CD14-positive monocyte (primary cell): ENCODE results near the gene RECK. TPM values are rescaled to one million over a fixed set of nuclear protein-coding genes. Genes with fewer than 3 reads are reported as not detected.
"Not testable (repeated sequence)": the region's sequence is repeated elsewhere in the genome, so short reads cannot be mapped to it uniquely, and the experiment has no call there.

ENCODE experiments used
- DNase-seq, 3 donors: peaks; one replicate each; pipeline ENCODE4 v3.0.0-alpha.2; 2011 to 2022
- H2AFZ ChIP-seq: 2 replicates; pipeline ENCODE4 v1.6.0; 2012; ENCODE audit warnings: mild to moderate bottlenecking, low read depth, low read length, inconsistent platforms; ENCODE audit not compliant: insufficient read depth, poor library complexity, severe bottlenecking
- H3K27ac ChIP-seq, 2 donors: 1 replicate in 1 of 2; 2 replicates in 1 of 2; pipeline ENCODE4 v1.5.1; 2012 to 2013; ENCODE audit warnings: low read length in 2 of 2, control low read depth in 1 of 2, inconsistent platforms in 1 of 2, low read depth in 1 of 2, mild to moderate bottlenecking in 1 of 2
- H3K27me3 ChIP-seq, 2 donors: one replicate each; pipeline versions ENCODE4 v1.6.0 to v1.6.1; 2011 to 2013; ENCODE audit warnings: low read length in 2 of 2; ENCODE audit not compliant: control insufficient read depth in 2 of 2, insufficient read depth in 2 of 2
- H3K36me3 ChIP-seq, 2 donors: replicated peaks in 1 of 2; 1 replicate in 1 of 2; 2 replicates in 1 of 2; pipeline versions ENCODE4 v1.5.1 to v1.6.1; 2012 to 2013; ENCODE audit warnings: low read length in 2 of 2, control low read depth in 1 of 2, inconsistent platforms in 1 of 2, mild to moderate bottlenecking in 1 of 2; ENCODE audit not compliant: insufficient read depth in 2 of 2, control insufficient read depth in 1 of 2
- H3K4me1 ChIP-seq, 2 donors: 1 replicate in 1 of 2; 2 replicates in 1 of 2; pipeline versions ENCODE4 v1.5.1 to v1.6.1; 2012 to 2013; ENCODE audit warnings: low read length in 2 of 2, control low read depth in 1 of 2, inconsistent platforms in 1 of 2, mild to moderate bottlenecking in 1 of 2, moderate library complexity in 1 of 2; ENCODE audit not compliant: insufficient read depth in 2 of 2, control insufficient read depth in 1 of 2
- H3K4me2 ChIP-seq: replicated peaks from 2 replicates; pipeline ENCODE3; 2012; ENCODE audit warnings: low read length, moderate library complexity, mild to moderate bottlenecking; ENCODE audit not compliant: poor library complexity, severe bottlenecking; ENCODE audit errors: extremely low read depth
- H3K4me3 ChIP-seq, 3 experiments: fragments of 200-600 bp in 1 of 3; sonication (generic) in 1 of 3; replicated peaks in 1 of 3; 1 replicate in 2 of 3; 2 replicates in 1 of 3; pipeline ENCODE4 v1.5.1; 2011 to 2013; ENCODE audit warnings: low read length in 3 of 3, mild to moderate bottlenecking in 3 of 3, control low read depth in 2 of 3, low read depth in 2 of 3, inconsistent platforms in 1 of 3, moderate library complexity in 1 of 3
- H3K79me2 ChIP-seq: 2 replicates; pipeline ENCODE4 v1.6.0; 2012; ENCODE audit warnings: mild to moderate bottlenecking, control low read depth, inconsistent platforms, low read length, moderate library complexity; ENCODE audit not compliant: insufficient read depth
- H3K9ac ChIP-seq: 2 replicates; pipeline ENCODE4 v1.6.0; 2017; ENCODE audit warnings: low read length, mild to moderate bottlenecking; ENCODE audit not compliant: insufficient read depth, poor library complexity, severe bottlenecking
- H3K9me3 ChIP-seq, 2 donors: replicated peaks in 1 of 2; 1 replicate in 1 of 2; 2 replicates in 1 of 2; pipeline versions ENCODE4 v1.5.1 to v1.6.1; 2012 to 2013; ENCODE audit warnings: low read length in 2 of 2, control low read depth in 1 of 2; ENCODE audit not compliant: control insufficient read depth in 1 of 2, insufficient read depth in 1 of 2
- H4K20me1 ChIP-seq: 2 replicates; pipeline ENCODE4 v1.6.0; 2012; ENCODE audit warnings: mild to moderate bottlenecking, low read length, control low read depth, moderate library complexity; ENCODE audit not compliant: insufficient read depth
- H3K27ac Mint-ChIP-seq, 7 donors: one replicate each; pipeline ENCODE4 v1.8.0; 2020; ENCODE audit warnings: mild to moderate bottlenecking in 7 of 7, mixed read lengths in 7 of 7, moderate library complexity in 6 of 7, inconsistent platforms in 2 of 7
- H3K27me3 Mint-ChIP-seq, 3 donors: one replicate each; pipeline ENCODE4 v1.8.0; 2021 to 2022; ENCODE audit warnings: low read depth in 3 of 3, mild to moderate bottlenecking in 3 of 3, mixed read lengths in 3 of 3, moderate library complexity in 3 of 3, inconsistent platforms in 1 of 3
- H3K36me3 Mint-ChIP-seq, 2 donors: one replicate each; pipeline ENCODE4 v1.8.0; 2020; ENCODE audit warnings: mixed read lengths in 2 of 2, inconsistent platforms in 1 of 2, mild to moderate bottlenecking in 1 of 2
- H3K4me1 Mint-ChIP-seq: one replicate; pipeline ENCODE4 v1.8.0; 2020; ENCODE audit warnings: mild to moderate bottlenecking, mixed read lengths
- H3K4me3 Mint-ChIP-seq, 2 donors: one replicate each; pipeline ENCODE4 v1.8.0; 2020; ENCODE audit warnings: mild to moderate bottlenecking in 2 of 2, mixed read lengths in 2 of 2, moderate library complexity in 1 of 2
- H3K9me3 Mint-ChIP-seq, 7 donors: one replicate each; pipeline ENCODE4 v1.8.0; 2020 to 2022; ENCODE audit warnings: mixed read lengths in 7 of 7, mild to moderate bottlenecking in 6 of 7, moderate library complexity in 6 of 7, inconsistent platforms in 2 of 7
- CTCF ChIP-seq: fragments of 200-600 bp; IDR thresholded peaks from one replicate; pipeline ENCODE4 v1.8.0; 2022; ENCODE audit warnings: antibody characterized with exemption, mild to moderate bottlenecking
- WGBS: methylation state at CpG from one replicate; pipeline ENCODE4 v1.1.5; 2013; ENCODE audit warnings: missing lambda C conversion rate; ENCODE audit not compliant: insufficient coverage; 5-methylcytosine and 5-hydroxymethylcytosine counted together
- intact Hi-C, 2 donors: fragments of 100-400 bp; cut with micrococcal nuclease; formaldehyde crosslinking; loops; one replicate each; pipeline versions ENCODE4 v1.15.0 to v1.15.1; 2023
- polyA plus RNA-seq, 3 donors: library from polyadenylated mRNA; depleted of rRNA in 1 of 3; unstranded in 2 of 3; stranded (reverse) in 1 of 3; fragments of 300-500 nt in 2 of 3; fragments of >200 nt in 1 of 3; fragmentation: Illumina TruSeq in 2 of 3; gene quantifications; 1 replicate in 2 of 3; 2 replicates in 1 of 3; pipeline ENCODE4 v1.2.3, GENCODE V29; 2012 to 2021

The RECK gene
- polyA plus RNA-seq, 3 donors: 5.0 to 5.2 (median 5.1) TPM

- Histone ChIP-seq H4K20me1 (no peaks in the 10 kb centered on the region), H3K9ac (no peak overlapping the region), H2AFZ (no peak overlapping the region), H3K27me3 (peaks cover 0 to 3% of the 10 kb centered on the region in 2 donors), H3K27ac (no peak overlapping the region), H3K4me2 (no peak overlapping the region), H3K4me1 (no peaks in the 10 kb centered on the region), H3K79me2 (no peaks in the 10 kb centered on the region), H3K4me3 (no peak overlapping the region), H3K36me3 (no peaks in the 10 kb centered on the region), H3K9me3 (no peaks in the 10 kb centered on the region)
- peaks cover 7% of the 10 kb centered on the region for H3K4me1 Mint-ChIP-seq
- intact Hi-C loops: no loop called here
- no peaks in the 10 kb centered on the region for H3K9me3 Mint-ChIP-seq
- no peak overlapping the region for H3K27ac Mint-ChIP-seq
- no peak for DNase-seq
- no peaks in the 10 kb centered on the region for H3K36me3 Mint-ChIP-seq
- WGBS: 100% methylated on average over 1 of the region's 3 CpGs
- no peak overlapping the region for H3K4me3 Mint-ChIP-seq
- H3K27me3 Mint-ChIP-seq: peaks cover 11 to 16% (median 14%) of the 10 kb centered on the region in 3 donors
- TF ChIP-seq CTCF: no peak
Measured at GRCh38 chr9:35990155-35990554, 46.6 kb upstream of the RECK start.

GRCh38 chr9:35993136-35993535 lies 43.6 kb upstream of the RECK start:
- H3K9ac ChIP-seq, H3K27ac Mint-ChIP-seq, H3K27me3 ChIP-seq, H3K79me2 ChIP-seq, DNase-seq, H3K27ac ChIP-seq, H2AFZ ChIP-seq, H3K4me1 Mint-ChIP-seq, H3K4me2 ChIP-seq, H3K9me3 ChIP-seq, H3K4me3 ChIP-seq, H4K20me1 ChIP-seq, intact Hi-C loops, H3K9me3 Mint-ChIP-seq, H3K36me3 Mint-ChIP-seq, H3K4me1 ChIP-seq, H3K4me3 Mint-ChIP-seq, H3K36me3 ChIP-seq, H3K27me3 Mint-ChIP-seq: not testable (repeated sequence)
- no CpG with 5 or more reads among the region's 3 CpGs for WGBS
